Activated CD8-positive, alpha-beta memory T cell treated with anti-CD3 and anti-CD28 coated beads, Interleukin-2, amount 50 U/mL, for 4 hours (primary cell): ENCODE data around the gene P4HA3.

Experiments used
- DNase-seq: peaks from one replicate; pipeline ENCODE4 v3.0.0-alpha.2; 2020

Gene P4HA3

DNA sequence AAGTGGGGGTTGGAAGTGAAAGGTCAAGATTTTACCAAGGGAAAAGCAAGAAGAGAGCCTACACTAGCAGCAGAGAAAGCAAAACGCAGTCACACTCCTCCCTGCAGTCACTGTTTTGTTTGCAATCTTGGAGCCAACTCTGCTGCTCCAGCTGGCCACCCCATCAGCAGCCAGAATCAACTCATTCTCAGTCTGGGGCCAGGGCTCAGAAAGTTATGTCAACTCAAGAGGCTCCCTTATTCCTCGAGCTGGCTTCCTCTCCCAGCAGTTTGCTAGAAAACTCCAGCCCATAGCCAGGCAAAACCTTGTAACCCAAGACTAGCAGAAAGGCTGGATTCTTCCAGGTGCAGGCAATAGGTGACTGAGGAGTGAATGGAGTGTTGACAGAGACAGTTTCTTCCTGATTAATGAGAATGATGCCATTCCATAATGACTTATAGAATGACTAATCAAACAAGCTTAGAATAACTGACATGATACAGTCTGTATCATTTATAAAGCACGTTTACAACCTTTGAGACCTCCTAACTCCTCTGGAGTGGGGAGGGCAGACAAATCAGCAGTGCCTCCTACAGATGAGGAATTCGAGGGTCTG, 53.4 kb downstream of the P4HA3 start:
- no peak for DNase-seq

DNA sequence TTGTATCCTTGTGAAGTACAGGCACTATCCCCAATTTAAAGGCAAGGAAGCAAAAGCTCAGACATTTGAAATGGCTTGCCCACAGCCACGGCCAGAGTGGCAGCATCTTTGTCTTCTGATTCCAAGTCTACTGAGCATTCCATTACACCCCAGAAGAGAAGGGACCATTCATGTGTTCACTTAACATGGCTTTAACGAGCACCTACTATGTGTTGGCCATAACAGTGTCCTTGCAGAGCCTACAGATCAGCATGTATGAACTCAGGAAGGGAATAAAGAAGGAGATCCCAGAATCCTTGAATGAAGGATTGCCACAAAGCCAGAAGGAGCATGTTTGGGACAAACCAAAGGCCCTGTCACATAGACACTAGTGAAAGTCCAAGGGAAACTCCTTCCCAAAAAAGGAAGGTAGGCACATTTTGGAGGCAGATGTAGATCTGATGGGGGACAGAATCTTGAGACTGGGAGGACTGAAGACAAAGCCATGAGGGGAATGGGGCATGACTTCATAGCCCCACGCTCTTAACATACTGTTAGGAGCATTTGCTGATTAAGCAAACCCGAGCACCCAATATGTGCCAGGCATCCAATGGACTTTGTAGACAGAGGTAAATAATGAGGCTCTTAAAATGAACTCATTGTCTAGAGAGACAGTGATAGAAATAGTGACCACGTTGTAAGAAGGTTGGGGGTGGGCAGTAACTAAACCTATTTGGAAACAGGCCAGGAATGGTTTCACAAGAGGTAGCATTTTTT, 54.9 kb downstream of the P4HA3 start:
- no peak for DNase-seq

DNA sequence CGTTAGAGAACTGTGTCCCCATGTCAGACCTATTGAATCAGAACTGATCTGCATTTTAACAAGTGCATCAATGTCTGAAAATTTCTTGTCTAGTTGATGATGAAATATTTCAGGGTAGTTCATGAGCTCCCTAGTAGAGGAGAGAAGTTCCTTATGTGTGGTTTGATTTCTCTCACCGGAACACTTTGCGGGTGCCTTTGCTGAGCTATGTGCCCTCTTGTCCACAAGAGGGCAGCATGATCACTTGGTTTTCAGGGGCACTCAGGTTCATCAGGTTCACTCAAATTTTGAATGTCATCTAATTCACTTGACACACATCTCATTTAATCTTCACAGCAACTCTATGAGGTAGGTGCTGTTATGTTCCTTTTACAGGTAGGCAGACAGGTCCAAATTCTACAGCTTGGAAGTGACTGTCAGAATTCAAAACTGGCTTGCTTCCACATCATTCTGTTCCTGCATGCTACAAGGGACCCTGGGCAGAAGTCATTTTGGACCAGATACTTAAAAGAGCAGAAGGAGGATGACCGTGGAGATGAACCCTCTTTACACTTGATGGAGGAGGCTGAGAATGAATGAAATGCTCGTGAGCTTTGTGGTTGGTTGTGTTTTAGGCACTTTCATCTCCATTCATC, 55.6 kb downstream of the P4HA3 start:
- DNase-seq, result peak; percentile 43

DNA sequence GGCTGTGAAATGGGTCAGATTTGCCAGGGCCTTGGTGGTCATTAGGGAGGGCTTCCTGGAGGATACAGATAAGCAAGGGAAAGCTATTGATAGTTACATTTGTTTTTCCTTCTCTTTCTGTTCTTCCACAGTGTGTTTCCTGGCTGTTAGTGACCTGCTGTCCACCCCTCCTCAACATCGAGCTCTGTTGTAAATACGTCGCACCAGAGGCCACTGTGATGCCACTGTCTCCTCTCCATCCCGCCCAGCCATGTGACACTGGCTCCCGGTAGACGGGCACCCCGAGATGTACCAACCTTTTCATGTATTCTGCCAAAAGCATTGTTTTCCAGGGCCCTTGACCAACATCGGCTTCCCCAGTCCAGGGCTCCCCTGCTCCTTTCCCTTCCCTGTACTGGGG, 58.1 kb downstream of the P4HA3 start:
- DNase-seq, result no peak

DNA sequence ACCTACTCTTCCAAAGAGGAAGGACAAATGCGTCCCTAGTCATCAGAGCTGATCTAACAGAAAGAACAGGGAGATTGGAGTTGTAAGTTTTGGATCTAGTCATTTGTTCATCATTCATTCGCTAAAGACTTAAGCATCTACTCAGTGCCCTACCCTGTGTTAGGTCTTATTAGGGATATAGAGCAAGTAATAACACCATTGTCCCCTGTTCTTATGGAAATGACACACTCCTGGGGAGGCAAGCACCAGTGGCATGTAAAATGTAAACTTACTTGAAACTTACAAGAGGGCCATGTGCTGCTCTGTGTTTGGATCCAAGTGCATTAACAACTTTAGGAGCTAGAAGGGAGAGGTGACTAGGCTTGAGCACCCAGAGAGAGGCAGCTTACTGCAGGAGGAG, 61.9 kb downstream of the P4HA3 start:
- DNase-seq, result no peak

GRCh38 chr11:74248469-74248868, 63.0 kb downstream of the P4HA3 start:
- DNase-seq, result no peak

DNA sequence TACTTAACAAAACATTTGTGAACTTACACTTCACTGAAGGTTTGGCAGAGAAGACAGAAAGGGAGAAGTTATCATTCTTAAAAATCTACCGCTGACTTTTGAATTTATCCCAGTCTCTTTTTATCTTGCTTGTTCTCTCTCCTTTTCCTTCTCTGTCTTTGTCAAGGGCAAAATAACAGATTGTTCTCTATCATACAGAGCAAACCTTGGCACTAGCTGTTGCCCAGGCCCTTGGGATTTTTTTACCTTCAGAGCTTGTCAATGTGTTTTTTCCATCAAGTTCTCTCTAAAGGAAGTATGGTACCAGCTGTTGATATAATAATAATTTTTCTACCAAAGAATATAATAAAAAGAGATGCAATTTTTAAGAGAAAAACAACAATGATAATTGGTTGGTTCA, 73.2 kb downstream of the P4HA3 start:
- DNase-seq, result no peak

GRCh38 chr11:74237541-74237940, 73.9 kb downstream of the P4HA3 start:
- DNase-seq, result no peak

DNA sequence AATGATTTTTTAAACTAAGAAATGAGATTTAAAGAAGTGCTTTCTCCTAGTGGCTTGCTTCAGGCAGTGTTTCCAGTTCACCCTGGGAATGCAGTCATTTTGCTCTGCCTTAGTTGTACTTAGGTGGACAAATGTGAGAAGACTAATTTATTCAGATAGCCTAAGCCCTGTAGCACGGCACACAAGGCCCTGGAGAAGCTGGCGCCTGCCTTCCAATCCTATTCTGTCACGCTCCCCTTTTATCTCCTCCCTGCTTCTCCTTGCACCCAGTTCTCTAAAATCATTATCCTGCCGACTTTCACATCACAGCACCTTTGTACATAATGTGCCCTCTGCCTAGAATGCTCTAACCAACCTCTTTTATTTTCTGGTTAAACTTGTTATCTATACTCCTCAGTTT, 76.3 kb downstream of the P4HA3 start:
- no peak for DNase-seq

DNA sequence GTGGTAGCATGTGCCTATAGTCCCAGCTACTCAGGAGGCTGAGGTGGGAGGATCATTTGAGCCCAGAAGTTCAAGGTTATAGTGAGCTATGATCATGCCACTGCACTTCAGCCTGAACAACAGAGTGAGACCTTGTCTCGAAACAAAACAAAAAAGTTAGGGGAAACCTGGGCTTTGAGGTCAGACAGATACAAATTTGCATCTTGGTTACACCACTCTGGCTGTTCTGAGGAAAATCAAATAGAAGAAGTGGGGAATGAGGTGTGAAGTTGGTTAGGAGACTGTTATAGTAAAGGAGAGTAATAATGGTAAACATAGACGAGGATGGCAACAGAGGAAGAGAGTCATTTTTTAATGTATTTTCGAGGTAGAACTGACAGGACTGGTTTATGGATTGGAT, 77.8 kb downstream of the P4HA3 start:
- DNase-seq, result no peak

DNA sequence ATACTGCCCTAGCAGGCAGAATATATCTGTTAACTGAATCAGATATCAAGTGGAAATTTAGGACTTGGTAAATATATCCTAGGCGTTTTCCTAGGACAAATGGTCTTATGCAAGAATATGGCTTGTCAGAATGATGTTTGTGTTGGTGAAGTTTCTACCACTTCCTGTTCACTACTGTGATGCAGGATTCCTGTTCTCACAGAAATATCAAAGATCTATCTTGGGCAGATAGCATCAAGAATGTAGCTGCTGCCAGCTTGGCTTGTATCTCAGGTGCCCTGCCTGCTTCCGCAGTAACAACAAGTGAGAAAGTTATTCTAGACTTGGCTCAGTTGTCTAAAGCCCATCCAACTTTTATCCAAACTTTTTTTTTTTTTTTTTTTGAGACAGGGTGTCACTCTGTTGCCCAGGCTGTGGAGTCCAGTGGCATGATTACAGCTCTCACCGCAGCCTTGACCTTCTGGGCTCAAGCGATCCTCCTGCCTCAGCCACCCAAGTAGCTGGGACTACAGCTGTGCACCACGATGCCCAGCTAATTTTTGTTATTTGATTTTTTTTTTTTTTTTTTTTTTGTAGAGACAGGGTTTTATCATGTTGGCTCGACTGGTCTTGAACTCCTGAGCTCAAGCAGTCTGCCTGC, 79.0 kb downstream of the P4HA3 start:
- no peak for DNase-seq

DNA sequence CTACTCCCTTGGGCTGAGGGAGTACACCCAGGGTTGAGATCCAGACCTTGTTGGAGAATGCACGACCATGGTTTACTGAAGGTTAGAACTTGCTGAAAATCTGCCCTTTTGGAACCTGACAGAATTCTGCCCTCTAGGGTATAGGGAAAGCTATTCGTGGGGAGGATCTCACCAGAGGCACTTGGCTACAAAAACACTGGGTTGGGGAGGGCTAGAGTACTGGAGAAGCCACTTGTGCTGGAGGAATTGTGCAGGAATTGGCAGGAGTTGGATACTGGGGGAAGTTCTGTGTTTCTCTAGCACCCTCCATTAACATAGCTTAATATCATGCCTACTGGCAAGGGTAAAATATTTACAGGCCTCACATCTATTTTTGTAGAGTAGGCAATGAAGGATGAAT, 84.5 kb downstream of the P4HA3 start:
- no peak for DNase-seq

GRCh38 chr11:74225565-74225964, 85.9 kb downstream of the P4HA3 start:
- no peak for DNase-seq

- no peak for DNase-seq
Observed at GRCh38 chr11:74221816-74222215, 89.6 kb downstream of the P4HA3 start.

- DNase-seq, result no peak
Observed at GRCh38 chr11:74220376-74220775, 91.1 kb downstream of the P4HA3 start.
